Fibroblast of skin of right quadriceps (primary cell): ENCODE results near the gene SPIC.
"Not testable (repeated sequence)": the region's sequence is repeated elsewhere in the genome, so short reads cannot be mapped to it uniquely, and the experiment has no call there.

Experiments used
- DNase-seq: peaks from one replicate; pipeline ENCODE4 v3.0.0-alpha.2; 2013

SPIC gene

DNA sequence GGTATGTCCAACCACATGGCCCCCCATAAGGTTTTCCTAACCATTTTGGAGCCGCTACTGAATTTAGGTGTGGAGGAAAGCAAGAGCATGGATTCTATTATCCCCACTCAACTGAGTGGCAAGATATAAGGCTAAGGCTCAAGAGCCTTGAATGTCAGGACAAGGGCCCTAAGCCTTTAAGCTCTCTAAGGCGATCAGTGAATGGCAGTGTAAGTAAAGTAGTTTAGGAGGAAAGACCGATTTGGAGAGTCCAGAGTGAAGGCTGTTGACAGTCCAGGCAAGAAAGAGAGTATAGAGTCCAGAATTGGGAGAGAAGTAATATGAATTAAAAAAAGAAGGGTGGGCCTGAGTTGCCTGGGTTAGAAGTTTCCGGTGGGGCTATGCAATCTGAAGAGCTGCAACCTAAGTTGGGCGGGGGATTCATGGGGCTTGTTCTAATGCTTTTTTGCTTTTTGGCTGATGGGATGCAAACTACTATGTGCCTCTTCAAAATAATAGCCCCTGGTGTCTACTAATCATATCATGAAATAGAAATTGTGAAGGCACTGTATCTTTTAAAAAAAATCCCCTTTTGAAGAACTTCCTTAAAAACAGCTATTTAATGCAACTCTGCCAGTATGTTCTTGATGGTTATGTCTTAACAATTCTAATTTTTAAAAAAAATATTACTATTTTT is at the start of gene SPIC:
Gene SPIC (plus strand): TSS at position 626 of the 676 bp plus-strand sequence. CDS start 1,569 bp downstream, outside the sequence.
- no peak for DNase-seq

DNA sequence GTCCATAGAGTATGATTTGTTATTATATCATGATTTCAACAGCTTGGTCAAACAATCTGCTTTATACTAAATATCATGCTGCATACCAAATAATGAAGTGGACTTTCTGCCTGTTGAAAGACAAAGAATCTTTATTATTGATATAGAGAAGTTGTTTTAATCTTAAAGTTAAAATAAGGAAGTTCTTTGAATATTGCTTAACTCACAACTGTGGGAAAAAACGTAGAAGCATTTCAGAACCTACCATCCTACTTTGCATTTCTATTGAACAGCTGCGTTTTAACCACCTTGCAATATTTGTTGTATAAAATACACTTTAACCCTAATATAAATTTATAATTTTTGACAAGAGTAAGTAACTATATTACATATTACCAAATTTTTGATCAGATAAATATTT is 44.7 kb upstream of the SPIC start:
- no peak for DNase-seq

DNA sequence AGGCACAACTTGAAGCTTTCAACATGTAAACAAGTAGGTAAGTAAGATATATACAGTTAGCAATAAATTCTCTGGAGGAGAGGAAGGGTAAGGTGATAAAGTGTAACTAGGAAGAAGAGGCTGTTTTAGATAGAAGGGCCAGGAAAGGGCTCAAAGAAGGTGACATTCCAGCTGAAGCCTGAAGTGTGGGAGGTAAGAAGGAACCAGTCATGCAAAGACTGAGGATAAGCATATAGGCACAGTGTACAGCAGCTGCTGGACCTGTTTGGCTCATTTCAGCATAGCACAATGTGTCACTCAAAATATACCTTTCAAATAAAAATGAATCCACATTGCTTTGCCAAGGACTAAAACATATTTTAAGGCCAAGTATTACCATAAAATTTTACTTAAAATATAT is 39.0 kb upstream of the SPIC start:
- DNase-seq: no peak

DNA sequence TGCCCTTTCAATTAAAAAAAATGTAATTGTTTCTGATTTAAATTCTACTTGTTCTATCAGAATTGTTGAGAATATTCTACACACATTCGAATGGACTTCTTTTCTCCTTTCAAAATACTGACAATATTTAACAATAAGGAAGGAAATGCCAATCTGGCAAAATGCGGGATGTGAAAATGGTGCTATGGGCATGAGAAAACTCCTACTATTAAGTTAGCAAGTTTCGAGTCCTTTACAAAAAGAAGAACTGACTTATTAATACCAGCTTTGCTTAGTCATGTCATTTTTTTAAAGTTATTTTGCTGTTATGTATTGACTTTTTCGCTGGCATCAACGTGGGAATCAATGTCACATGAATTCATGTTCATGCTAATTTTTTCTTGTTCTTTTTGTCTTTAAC is 35.9 kb upstream of the SPIC start:
- no peak for DNase-seq

DNA sequence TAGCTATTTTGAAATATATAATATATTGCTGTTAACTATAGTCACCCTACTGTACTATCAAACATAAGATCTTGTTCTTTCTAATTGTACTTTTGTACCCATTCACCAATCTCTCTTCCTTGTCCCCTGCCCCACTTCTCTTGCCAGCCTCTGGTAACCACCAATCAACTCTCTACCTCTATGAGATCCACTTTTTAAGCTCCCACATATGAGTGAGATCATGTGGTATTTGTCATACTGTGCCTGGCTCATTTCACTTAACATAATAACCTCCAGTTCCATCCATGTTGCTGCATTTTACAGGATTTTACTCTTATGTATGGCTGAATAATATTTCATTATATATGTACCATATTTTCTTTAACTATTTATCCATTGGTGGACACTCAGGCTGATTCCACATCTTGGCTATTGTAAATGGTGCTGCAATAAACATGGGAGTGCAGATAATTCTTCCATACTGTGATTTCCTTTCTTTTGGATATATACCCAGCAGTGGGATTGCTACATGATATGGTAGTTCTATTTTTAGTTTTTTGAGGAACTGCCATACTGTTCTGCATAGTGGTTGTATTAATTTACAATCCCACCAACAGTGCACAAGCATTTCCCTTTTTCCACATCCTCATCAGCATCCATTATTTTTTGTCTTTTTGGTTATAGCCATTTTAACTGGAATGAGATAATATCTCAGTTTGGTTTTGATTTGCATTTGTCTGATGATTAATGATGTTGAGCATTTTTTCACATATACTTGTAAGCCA is 33.5 kb upstream of the SPIC start:
- DNase-seq: no peak

DNA sequence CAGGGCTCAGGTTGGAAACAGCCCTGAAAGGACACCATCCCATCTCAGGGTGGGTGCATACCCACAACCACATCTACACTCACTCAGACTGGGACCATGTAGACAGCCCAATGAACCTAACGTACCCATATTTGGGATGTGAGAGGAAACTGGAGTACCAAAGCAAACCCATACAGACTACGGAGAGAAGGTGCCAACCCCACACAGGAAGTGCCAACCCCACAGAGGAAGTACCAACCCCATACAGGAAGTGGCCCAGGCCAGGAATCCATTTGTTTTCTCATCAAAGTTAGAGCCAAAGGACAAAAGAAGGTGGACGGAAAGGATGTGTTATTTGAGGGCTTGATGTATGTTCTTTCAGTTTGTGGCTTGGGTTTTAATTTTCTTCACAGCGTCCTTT is 19.5 kb upstream of the SPIC start:
- no peak for DNase-seq

DNA sequence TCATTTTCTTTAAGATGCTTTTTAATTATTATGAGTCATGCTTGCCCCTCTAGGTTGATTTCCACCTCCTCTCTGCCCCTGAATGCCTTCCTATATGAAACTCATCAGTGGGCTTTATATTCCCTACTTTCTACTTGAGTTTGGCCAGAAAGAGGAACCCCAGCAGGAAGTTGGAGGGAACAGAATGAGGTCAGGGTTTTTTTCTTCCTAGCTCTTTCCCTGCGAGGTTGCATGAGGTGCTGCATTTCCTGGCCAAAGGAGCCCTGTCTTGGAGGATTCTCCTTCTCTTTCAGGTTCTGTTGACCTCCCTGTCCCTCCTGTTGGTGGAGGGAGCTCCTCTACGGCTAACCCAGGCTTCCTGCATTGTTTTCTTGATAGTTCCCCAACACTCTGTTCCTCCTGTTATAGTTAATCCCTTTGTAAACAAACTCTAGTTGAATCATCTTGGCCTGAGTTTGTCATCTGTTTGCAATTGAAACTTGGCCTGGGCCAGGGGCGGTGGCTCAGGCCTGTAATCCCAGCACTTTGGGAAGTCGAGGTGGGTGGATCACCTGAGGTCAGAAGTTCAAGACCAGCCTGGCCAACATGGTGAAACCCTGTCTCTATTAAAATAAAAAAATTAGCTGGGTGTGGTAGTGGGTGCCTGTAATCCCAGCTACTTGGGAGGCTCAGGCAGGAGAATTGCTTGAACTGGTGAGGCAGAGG is 15.3 kb upstream of the SPIC start:
- DNase-seq: no peak

DNA sequence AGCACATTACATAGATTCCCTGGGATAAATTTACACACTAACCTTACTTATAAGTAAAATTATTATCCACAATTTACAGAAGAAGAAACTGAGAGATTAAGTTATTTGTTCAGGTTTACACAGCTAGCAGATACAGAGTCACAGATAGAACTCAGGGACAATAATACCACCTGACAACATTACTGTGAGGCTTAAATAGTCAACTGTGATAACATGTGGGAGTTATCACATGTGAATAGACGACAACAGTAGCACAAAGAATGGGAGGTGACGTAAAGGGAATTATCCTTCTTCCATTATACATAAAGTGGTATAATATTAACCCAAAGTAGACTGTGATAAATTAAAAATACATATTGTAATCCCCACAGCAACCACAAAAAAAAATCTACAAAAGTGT is 6.2 kb upstream of the SPIC start:
- DNase-seq: no peak

DNA sequence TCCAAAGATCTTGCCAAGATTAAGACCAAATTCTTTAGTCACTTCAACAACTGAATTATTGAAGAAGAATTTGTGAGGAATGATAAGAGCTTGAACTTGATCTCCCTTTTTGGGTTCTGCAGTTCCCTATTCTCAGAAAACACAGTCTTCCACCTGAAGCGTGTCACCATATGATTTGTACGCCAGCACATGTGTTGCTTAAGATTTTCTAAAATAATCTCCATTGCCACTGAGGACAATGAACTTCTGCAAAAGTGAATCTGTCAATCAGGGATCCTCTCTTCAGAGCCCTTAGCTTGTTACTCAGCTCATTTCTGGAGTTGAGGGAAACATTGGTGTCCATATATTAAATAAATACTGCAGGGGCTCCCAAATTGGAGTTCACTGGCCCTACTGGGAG is 4.2 kb upstream of the SPIC start:
- DNase-seq: no peak

DNA sequence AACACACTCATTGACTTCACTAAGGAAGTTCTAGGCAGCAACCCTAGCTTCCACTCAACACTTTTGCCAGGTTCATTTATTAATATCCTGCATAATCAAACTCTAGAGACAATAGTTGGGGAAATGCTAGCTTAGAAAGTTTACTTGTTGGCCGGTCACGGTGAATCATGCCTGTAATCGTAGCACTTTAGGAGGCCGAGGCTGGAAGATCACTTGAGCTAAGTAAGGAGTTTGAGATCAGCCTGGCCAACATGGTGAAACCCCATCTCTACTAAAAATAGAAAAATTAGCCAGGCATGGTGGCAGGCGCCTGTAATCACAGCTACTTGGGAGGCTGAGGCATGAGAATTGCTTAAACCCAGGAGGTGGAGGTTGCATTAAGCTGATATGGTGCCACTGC is 3.3 kb upstream of the SPIC start:
- DNase-seq: not testable (repeated sequence)

DNA sequence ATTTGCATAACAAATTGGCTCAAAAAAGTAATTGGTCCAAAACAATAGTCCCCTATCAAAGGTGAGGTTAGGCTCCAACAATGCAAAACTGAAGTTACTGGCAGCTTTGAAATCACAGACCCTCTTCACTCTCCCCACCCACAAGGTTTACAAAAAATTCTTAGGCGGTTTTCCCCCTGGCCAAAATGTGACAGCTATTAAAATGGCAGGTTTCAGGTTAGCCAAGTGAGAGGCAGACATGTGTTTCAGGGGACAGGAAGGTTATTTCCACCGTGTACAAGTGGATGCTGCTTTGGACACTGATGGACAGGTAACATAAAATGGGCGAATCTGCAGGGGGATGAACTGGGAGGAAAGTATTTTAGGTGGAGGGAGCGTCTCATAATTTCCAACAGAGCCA is 888 bp upstream of the SPIC start:
- DNase-seq: no peak

DNA sequence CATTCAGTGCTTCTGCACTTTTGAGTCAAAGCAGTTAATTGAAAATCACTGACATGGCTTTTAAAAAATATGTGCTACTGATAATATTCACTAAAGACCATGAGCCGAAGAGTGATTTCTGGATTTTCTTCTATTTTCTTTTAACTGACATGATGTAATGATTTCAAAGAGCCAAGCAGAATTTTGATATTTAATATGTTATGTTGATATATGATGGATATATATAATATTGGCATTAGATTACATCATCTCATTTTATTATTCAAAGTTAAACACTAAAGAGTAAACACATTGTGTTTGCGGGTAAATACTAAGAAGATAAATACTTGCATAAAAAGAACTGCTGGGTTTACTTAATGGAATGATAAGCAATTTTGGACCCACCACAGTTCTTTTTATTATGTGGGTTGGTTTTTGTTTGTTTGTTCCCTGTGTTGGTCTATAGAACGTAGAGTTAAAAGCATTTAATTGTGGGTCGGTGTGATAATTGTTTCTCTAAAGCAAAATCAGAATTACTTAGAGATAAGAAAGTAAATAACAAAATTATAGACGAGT is 692 bp downstream of the SPIC start:
- DNase-seq: no peak

DNA sequence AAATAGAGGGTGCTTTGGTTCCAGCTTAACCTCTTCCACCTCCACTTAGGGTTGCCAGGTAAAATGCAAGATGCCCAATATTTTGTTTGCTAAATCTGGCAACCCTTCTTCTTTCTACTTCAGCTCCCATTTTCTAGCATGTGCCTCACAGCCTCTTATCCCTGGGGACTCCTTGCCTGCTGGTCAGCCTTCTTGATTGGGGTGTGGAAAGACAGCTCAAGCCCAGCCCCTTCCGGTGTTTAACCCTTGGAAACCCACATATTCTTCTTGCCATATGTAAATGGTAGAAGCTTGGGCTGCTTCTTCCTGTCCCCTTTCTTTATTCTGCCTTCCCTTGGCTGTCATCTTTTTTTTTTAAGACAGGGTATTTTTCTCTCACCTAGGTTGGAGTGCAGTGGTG is 5.7 kb downstream of the SPIC start:
- no peak for DNase-seq

DNA sequence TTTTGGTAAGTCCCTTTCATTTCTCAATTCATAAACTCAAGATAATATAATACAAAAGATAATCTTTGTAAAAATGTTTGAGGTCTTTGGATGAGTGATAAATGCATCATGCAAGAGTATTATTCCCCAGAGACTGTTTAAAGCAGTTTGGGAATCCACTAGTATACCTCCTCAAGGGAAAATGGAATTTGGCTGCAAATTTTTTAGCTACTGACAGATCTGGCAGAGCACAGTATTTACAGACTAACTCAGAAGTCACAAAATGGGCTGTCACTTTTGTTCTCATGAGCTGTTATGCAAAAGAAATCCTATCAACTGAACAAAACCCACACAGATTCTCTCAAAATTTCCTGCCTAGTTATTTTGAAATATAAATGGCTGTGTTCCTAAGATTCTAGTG is 9.9 kb downstream of the SPIC start:
- DNase-seq: no peak

DNA sequence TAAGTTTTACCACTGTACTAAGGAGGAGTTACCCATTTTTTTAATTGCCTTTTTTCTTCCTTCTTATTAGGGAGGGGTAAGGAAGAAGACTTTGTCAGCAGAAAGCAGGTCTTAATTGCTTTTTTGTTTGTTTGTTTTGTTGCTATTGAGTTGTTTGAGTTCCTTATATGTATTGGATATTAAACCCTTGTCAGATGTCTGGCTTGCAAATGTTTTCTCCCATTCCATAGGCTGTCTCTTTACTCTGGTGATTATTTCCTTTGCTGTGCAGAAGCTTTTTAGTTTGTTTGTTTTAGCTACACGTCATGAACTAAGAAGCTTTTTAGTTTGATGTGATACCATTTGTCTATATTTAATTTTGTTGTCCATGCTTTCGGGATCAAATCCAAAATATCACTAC is 13.3 kb downstream of the SPIC start:
- no peak for DNase-seq

DNA sequence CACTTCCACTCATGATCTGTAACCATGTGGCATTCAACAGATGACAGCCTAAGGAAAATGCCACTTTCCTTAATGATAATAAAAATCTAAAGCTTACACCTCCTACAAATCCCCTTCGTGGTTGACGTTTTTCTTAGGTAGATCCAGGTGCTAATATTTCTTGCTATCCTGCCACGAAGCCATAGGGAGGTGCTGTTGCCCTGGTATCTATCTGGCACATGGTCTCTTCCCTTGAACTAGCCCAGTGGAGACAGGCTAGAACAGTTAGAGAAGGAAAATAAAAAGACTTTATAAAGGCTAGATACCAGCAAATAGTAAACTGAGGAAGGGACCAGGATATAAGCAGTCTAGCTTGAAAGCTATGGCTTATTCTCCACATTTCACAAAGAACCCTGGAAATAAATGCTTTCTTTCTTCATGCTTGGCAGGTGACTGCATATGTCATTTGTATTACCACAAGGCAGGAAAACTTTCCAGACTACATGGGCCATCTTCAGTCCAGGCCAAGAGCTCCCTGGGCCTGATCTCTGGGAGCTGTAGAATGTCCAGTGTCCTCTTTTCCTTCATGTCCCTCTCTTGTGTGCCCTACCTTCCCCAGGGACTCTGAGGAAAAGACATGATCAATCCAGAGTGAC is 15.3 kb downstream of the SPIC start:
- no peak for DNase-seq

DNA sequence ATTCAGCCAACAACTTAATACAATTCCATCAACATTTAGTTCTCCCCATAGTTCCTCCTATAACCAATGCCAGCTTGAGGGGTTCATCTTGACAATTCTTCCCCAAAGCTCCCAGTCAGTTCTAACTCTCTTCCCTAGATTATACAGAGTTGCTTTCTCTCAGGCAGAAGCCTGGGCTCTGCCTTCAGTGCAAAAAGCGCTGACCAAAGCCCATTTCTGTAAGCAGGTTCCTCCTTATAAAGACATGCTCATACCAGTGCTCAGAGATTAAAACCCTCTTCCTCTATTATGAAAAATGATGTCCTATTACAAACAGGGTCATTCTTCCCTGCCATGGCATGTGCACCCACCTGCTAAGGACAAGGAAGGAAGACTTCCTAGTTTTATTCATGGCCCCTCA is 16.2 kb downstream of the SPIC start:
- DNase-seq: no peak

DNA sequence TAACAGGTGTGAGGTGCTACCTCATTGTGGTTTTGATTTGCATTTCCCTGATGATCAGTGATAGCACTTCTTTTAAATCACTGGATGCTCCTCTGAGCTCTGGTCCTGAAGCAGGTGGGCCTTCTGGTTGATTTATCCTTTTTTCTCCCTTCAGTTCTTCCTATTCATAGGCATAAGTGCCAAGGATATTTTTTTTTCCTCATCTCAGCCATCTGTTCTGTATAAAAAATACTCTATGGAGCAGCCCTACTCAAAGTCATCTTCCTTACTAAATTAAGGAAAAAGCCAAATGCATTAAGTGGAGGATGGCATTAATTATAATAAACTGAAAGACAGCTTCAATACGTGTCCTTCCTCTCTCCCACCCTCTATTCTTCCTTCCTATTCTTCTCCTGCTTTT is 18.4 kb downstream of the SPIC start:
- DNase-seq: no peak

DNA sequence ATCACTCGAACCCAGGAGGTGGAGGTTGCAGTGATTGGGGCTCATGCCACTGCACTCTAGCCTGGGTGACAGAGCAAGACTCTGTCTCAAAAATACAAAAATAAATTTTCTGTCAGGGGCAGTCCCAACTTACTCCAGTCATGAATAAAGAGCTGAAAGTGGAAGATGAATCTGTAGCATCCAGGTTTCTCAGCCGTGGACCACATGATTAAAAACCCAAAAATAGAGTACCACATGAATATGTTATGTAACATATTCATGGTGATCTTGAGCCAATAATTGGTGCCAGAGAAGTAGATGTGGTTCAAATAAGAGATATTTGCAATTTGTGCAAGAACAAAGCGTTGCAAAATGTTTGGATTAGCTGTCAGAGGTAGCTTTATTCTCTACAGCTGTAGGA is 23.1 kb downstream of the SPIC start:
- DNase-seq: no peak

DNA sequence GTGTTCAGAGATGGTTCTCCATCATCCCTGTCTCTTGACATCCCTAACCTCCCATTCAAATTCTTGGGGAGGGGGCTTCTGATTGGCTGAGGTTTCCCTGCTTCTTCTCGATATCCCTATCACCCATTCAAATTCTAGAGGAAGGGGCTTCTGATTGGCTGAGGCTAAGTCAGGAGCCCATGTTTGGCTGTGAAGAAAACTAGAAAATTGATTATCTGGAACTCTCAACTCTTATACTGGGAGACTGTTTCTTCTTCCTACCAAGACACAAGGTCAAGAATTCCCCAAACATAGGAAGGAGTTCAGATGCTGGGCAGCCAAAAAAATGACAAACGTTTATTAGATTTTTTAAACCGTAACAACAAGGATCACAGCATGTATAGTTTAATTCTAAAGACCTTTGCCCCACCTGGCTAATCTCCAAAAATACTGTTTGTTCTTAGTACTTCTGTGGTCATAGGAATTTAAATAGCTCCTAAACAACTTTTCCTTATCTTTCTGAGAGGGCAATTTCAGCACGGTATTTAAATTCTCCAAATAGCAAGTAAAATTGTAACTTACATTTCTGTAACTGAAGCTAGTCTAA is 26.4 kb downstream of the SPIC start:
- DNase-seq: no peak

DNA sequence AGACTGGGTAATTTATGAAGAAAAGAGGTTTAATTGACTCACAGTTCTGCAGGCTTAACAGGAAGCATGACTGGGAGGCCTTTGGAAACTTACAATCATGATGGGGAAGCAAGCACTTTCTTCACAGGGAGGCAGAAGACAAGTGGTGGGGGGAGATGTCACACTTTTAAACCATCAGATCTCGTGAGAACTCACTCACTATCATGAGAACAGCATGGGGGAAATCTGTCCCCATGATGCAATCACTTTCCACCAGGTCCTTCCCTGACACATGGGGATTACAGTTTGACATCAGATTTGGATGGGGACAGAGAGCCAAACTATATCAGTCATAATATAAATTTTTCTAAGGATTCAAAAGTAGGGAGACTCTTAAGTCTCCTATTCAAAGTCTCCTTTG is 46.0 kb downstream of the SPIC start:
- DNase-seq: no peak

DNA sequence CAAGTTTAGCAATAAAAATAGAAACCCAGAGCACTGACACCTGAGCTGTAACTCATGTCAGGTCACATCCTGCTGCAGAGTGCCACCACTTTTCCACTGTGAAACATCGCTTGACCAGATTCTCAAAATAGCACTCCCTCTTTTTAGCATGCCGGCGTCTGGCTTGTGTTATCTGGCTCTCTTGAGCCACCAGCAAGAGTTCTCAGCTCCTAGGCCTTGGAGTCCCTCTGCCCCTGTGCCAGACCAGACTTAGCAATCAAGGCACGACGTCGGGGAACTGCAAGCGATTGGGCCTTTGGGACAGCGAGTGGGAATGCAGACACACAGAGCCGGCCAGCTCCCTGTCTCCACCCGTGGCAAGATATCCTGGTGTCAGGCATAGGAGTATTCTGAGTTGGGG is 52.5 kb downstream of the SPIC start:
- DNase-seq: no peak

DNA sequence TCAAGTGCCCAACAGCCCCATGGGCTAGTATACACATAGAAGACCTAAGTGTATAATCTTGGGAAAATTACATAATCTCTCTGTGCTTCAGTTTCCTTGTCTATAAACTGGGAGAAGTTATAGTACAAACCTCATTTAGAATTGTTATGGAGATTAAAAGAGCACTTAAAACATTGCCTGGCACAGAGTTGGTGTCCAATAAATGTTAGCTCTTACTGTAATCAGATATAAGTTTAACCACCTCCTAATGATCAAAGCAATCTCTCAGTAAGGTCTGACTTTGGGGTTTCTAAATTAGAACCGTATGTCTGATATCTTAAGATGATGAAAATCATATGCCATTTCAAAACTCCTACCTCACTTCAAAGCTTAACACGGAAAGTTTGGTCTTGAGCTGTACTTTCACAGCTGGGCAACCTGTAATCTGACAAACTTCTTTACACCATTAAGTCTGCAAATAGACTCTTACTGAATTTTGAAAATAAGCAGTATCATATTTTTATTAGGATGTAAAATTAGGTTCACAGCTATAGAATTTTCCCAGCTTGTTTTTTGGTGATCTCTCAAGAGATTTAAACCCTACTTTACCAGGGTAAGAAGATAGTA is 61.0 kb downstream of the SPIC start:
- no peak for DNase-seq
